Kidney epithelial cell (primary cell): ENCODE measurements around the gene NLRP9. TPM values are rescaled to one million over a fixed set of nuclear protein-coding genes. Genes with fewer than 3 reads are reported as not detected.

ENCODE experiments used
- DNase-seq: peaks from one replicate; pipeline ENCODE4 v3.0.0-alpha.2; 2010; ENCODE audit warnings: low read depth
- H3K27me3 ChIP-seq: 2 replicates; pipeline ENCODE4 v1.6.0; 2011; ENCODE audit warnings: low read length; ENCODE audit not compliant: control insufficient read depth, insufficient read depth
- H3K36me3 ChIP-seq: 2 replicates; pipeline ENCODE4 v1.5.1; 2011; ENCODE audit warnings: low read length; ENCODE audit not compliant: control insufficient read depth, insufficient read depth
- H3K4me3 ChIP-seq: 2 replicates; pipeline ENCODE4 v1.5.1; 2011; ENCODE audit warnings: low read depth, mild to moderate bottlenecking, control low read depth, low read length
- total RNA-seq: library from RNA; depleted of rRNA; stranded (reverse); fragments of >200 nt; gene quantifications from 2 replicates; pipeline ENCODE4 v1.2.3, GENCODE V29; 2015
- TF ChIP-seq, protein P1 (sequence below): IDR thresholded peaks from 2 replicates; pipeline ENCODE4 v1.5.1; 2011; ENCODE audit warnings: mild to moderate bottlenecking, moderate library complexity, low read length, control low read depth, inconsistent platforms; ENCODE audit not compliant: insufficient read depth, poor library complexity, severe bottlenecking

The NLRP9 gene
- total RNA-seq, 1 donor from 2014 or later: not detected

DNA sequence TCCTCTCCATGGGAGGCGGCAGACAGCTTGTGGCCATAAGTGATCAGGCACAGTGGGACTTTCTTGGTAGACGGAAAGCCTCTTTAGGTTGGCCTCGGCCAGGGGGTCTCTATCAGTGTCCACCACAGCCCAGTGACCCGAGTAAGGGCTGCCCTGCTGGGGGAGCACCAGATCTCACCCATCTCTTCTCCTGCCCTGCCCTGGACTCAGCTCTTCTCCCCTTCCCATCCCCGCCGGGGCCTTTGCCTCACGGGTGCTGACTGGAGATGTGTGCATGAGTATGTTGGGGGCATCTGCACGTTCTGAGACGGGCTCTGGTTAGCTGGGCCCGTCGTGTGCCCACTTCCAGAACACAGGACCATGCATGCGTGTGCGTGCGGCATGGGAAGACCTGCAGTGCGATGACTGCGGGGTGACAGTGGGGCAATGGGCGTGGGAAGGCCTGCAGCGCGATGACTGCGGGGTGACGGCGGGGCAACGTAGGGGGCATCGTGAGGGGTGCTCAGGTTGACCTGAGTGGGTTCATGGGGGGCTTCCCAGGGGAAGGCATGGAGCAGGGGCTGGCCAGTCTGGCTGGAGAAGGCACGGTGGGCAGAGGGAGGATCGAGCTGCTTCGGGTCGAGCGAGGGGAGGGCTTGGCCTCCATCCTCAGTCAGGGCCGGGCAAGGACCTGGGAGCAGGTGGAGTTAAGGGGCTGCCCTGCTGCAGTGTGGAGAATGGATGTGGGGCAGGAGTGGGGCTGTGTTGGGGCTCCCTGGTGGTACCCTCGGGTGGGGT is 47.2 kb downstream of the NLRP9 start:
- peaks cover 4% of the 10 kb centered on the region for H3K36me3 ChIP-seq
- TF ChIP-seq, protein P1, sequence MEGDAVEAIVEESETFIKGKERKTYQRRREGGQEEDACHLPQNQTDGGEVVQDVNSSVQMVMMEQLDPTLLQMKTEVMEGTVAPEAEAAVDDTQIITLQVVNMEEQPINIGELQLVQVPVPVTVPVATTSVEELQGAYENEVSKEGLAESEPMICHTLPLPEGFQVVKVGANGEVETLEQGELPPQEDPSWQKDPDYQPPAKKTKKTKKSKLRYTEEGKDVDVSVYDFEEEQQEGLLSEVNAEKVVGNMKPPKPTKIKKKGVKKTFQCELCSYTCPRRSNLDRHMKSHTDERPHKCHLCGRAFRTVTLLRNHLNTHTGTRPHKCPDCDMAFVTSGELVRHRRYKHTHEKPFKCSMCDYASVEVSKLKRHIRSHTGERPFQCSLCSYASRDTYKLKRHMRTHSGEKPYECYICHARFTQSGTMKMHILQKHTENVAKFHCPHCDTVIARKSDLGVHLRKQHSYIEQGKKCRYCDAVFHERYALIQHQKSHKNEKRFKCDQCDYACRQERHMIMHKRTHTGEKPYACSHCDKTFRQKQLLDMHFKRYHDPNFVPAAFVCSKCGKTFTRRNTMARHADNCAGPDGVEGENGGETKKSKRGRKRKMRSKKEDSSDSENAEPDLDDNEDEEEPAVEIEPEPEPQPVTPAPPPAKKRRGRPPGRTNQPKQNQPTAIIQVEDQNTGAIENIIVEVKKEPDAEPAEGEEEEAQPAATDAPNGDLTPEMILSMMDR: no peak

DNA sequence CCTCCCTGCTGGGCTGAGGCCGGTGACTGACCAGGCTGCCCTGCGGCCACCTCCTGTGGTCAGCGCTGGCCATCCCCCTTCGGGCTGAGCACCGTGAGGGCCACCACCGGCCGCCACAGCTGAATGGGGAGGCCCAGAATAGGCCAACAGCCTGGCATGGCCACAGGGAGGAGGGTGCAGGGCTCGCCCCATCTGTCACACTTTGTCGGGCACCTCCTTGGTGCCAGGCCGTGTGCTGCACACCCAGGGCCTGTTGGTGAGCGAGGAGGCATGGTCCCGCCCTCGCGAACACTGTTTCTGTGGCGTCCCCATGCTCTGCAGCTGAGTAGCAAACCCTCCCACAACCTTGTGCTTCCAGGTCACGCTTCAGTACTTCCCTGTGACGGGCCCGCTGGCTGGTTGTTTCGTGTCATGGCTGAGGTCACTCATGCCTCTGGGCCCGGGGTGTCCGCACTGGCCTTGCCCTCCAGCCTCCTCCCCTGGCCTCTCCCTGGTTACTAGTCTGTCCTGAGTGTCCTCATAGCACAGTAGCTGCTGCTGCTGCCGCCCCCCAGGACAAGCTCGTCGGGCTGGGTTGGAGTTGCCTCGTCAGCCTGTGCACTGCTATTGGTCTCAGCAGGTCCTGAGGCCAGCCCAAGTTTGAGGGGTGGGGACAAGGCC is 48.0 kb downstream of the NLRP9 start:
- DNase-seq: no peak
- Histone ChIP-seq H3K36me3 (peaks cover 6% of the 10 kb centered on the region), H3K4me3 (no peak overlapping the region), H3K27me3 (no peaks in the 10 kb centered on the region)
- TF ChIP-seq, protein P1: no peak

More for the DNA sequence above, 47.2 kb downstream of the NLRP9 start:
- no peak overlapping the region for H3K4me3 ChIP-seq
- no peaks in the 10 kb centered on the region for H3K27me3 ChIP-seq
- DNase-seq: no peak

DNA sequence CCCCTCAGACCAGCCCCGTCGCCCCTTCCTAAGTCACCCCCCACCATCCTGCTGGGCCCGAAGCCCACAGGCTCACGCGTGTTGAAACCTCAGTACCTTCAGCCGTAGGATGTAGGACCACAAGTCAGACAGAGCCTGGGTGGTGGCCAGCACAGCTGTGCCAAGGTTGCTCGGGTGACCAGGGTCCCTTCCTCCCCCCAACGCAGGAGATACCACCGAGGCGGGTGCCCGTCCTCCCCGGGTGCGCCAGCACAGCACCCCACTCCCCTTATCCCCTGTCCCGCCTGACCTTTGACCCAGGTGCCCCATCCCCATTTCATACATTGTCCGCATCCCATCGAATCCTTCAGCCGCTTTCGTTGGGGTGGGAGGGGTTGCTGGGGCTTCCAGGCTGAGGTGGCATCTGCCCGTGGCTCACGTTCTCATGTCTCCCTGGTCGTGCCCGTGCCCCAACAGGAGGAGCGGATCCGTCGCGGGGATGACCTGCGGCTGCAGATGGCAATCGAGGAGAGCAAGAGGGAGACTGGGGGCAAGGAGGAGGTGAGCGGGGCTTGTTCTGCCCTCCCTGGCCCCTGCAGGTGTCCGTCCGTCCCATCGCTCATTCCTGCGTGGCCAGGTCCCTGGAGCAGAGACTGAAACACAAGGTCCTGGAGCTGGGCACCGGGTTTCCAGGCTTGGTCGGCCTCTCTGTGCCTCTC is 48.6 kb downstream of the NLRP9 start:
- TF ChIP-seq, protein P1: no peak
- H3K27me3 ChIP-seq: no peaks in the 10 kb centered on the region
- DNase-seq: no peak
- H3K36me3 ChIP-seq: peaks cover 6% of the 10 kb centered on the region
- no peak overlapping the region for H3K4me3 ChIP-seq

GRCh38 chr19:55688422-55689218 is 49.6 kb downstream of the NLRP9 start:
- TF ChIP-seq, protein P1: no peak
- Histone ChIP-seq H3K4me3 (no peak overlapping the region), H3K36me3 (peaks cover 6% of the 10 kb centered on the region), H3K27me3 (no peaks in the 10 kb centered on the region)
- DNase-seq: no peak

DNA sequence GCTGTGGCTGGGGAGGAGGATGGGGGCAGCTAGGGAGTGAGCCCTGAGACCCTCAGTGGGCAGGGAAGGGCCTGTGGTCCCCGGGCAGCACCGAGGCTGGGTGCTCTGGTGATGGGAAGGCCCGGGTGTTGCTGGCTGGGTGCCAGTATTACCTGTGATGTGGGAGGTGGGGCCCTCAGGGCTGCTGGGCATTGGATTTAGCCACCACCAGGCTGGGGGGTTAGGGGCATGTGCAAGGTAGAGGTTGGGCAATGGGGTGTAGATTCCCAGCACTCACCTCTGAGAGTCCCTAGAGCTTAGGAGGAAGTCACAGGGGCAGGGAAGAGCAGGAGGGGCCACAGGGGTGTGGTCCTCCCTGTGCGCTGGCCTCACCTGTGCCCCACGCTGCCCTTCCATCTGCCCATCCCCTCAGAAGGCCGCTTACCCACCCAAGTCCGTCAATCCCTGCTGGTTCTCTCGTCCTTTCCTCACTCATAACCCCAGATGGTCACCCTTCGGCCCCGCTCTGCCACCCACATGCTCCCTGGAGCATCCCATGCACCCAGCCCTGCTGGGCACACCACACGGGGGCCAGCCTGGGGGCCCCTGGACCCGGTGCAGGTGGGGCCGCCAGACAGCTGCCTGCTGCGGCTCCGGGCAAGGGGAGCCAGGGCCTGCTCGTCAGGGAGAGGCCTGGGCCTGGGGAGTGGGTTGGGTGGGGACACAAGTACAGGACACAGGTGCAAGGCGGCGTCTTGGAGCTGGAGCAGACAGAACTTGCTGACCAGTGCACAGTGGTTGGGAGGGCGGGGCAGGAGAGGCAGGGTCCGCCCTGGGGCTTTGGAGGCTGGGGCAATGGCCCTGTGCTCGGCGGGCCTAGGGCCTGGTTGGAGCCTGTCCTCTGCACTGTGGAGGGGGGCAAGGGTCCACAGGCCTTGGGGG is 50.7 kb downstream of the NLRP9 start:
- Histone ChIP-seq H3K4me3 (no peak overlapping the region), H3K27me3 (no peaks in the 10 kb centered on the region), H3K36me3 (peaks cover 6% of the 10 kb centered on the region)
- no peak for DNase-seq
- TF ChIP-seq, protein P1: no peak
